ENCODE measurements around the gene ARG1.

ARG1 gene

DNA sequence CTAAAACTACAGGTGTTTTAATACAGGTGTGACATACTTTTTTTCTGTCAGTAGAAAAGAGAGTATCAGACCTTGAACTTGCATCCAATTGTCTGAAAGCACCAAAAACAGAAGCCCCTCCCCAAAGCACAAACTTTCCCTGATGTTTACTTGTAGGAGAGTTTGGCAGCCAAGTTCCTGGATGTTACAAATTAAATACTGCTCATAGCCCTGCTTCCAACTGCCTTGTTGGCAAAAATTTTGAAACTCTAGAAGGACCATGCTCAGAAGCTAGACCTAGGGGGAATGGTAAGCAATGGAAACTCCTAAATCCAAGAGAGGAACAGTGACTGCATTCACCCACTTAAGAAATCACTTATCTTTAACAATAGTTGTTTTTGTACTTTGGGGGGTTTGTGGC, 17.0 kb upstream of the ARG1 start:
- H3K36me3 ChIP-seq (replicated peaks): no peaks in the 10 kb centered on the region
- DNase-seq: no peak
- in situ Hi-C loops (cut with HindIII; ENCODE audit: low pct_ligation_motif_present, low sequenced_read_pairs): no loop called here
- no peak overlapping the region for H3K4me3 ChIP-seq (ENCODE audit: low read depth, low read length)
- no peak for TF ChIP-seq CTCF (IDR thresholded peaks at IDR 0.05; ENCODE audit: low read depth, low read length, missing control alignments)
- H3K27ac ChIP-seq: no peak overlapping the region
- H3K27me3 ChIP-seq (replicated peaks): no peaks in the 10 kb centered on the region

DNA sequence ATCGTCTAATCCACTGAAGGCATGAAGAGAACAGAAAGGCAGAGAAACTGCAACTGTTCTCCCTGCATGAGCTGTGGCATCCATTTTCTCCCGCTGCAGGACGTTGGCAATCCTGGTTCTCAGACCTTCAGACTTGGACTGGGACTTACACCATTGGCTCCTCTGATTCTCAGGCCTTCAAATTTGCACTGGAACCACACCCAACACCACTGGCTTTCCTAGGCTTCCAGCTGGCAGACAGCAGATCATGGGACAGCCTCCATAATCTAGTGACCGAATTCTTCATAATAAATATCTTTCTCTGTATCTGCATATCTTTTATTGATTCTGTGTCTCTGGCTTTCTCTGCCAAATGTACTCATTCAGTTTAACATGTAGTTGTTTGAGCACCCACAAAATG, 14.1 kb upstream of the ARG1 start:
- no peak for DNase-seq
- H3K27ac ChIP-seq: no peak overlapping the region
- no peak for TF ChIP-seq CTCF (IDR thresholded peaks at IDR 0.05; ENCODE audit: low read depth, low read length, missing control alignments)
- no peaks in the 10 kb centered on the region for H3K27me3 ChIP-seq (replicated peaks)
- no peak overlapping the region for H3K4me3 ChIP-seq (ENCODE audit: low read depth, low read length)
- in situ Hi-C loops (cut with HindIII; ENCODE audit: low pct_ligation_motif_present, low sequenced_read_pairs): no loop called here
- H3K36me3 ChIP-seq (replicated peaks): no peaks in the 10 kb centered on the region

DNA sequence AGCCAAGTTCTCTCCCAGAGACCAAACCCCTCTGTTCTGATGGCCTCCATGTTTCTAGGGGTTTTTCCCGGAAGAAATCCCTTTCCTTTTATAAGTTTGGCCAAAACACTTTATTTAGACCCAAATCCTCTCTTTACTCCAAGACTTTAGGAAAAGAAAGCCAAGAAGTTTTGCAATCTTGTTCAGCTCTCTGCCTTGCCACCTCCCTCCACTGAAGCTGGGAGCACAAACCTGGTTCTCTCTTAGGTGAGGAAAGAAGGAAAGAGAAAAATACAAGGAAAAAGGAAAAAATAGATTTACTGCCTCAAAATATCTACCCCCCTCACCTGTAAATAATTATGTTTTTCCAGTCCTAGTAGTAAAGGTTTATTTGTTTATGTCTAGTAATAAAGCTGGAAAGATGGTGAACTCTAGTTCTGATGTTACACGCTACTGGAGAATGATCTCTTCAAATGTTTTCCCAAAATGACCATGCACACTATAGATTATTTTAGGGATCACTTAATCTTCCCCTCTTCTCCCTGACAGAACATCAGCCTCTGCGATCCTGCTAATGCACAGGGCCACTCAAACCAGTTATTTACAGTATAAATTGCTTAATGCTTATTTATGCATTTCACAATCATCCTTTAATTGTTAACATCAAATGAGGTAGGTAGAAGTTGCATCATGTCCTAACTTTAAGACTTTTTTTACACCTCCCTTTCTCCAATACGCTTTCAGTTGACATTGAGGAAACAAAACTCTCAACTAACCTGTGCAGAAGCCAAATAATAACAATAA, 10.9 kb upstream of the ARG1 start:
- DNase-seq: no peak
- in situ Hi-C loops (cut with HindIII; ENCODE audit: low pct_ligation_motif_present, low sequenced_read_pairs): no loop called here

DNA sequence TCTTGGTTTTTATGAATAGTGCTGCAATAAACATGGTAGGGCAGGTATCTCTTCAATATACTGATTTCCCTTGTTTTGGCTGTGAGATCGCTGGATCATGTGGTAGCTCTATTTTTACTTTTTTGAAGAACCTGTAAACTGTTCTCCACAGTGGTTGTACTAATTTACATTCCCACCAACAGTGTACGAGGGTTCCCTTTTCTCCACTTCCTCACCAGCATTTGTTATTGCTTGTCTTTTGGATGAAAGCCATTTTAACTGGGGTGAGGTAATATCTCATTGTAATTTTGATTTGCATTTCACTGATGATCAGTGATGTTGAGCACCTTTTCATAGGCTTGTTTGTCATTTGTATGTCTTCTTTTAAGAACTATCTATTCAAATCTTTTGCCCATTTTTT, 8.0 kb upstream of the ARG1 start:
- no peak overlapping the region for H3K4me3 ChIP-seq (ENCODE audit: low read depth, low read length)
- DNase-seq: no peak
- H3K27me3 ChIP-seq (replicated peaks): no peaks in the 10 kb centered on the region
- in situ Hi-C loops (cut with HindIII; ENCODE audit: low pct_ligation_motif_present, low sequenced_read_pairs): no loop called here
- no peak for TF ChIP-seq CTCF (IDR thresholded peaks at IDR 0.05; ENCODE audit: low read depth, low read length, missing control alignments)
- H3K27ac ChIP-seq: no peak overlapping the region
- no peaks in the 10 kb centered on the region for H3K36me3 ChIP-seq (replicated peaks)

More for the DNA sequence above, 10.9 kb upstream of the ARG1 start:
- no peak overlapping the region for H3K27ac ChIP-seq
- no peaks in the 10 kb centered on the region for H3K36me3 ChIP-seq (replicated peaks)
- TF ChIP-seq CTCF (IDR thresholded peaks at IDR 0.05; ENCODE audit: low read depth, low read length, missing control alignments): no peak
- no peaks in the 10 kb centered on the region for H3K27me3 ChIP-seq (replicated peaks)
- no peak overlapping the region for H3K4me3 ChIP-seq (ENCODE audit: low read depth, low read length)

DNA sequence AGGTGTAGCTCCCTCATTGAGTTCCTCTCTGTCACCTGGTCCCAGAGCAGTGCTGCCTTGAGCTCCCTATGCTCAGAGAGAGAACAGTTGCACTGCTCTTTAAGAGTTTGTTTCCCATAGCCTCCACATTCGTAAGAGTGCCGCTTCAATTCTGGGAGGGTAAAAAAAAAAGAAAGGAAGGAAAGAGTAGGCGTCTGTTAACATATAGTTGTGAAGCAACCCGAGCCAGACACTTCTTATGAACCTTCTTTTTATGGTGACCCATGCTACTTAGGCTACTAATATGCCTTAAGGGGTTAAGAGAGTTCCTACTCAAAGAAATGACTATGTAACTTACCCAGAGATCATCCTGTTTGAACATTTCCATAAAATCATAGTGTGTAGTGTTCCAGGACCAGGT, 4.3 kb upstream of the ARG1 start:
- Histone ChIP-seq H3K27me3 (replicated peaks) (no peaks in the 10 kb centered on the region), H3K36me3 (replicated peaks) (no peaks in the 10 kb centered on the region), H3K27ac (no peak overlapping the region), H3K4me3 (ENCODE audit: low read depth, low read length) (no peak overlapping the region)
- TF ChIP-seq CTCF (IDR thresholded peaks at IDR 0.05; ENCODE audit: low read depth, low read length, missing control alignments): no peak
- DNase-seq: no peak
- in situ Hi-C loops (cut with HindIII; ENCODE audit: low pct_ligation_motif_present, low sequenced_read_pairs): no loop called here

GRCh38 chr6:131574133-131574532, 1.1 kb downstream of the ARG1 start:
- no peak for DNase-seq
- in situ Hi-C loops (cut with HindIII; ENCODE audit: low pct_ligation_motif_present, low sequenced_read_pairs): no loop called here
- H3K4me3 ChIP-seq (ENCODE audit: low read depth, low read length): no peak overlapping the region
- TF ChIP-seq CTCF (IDR thresholded peaks at IDR 0.05; ENCODE audit: low read depth, low read length, missing control alignments): no peak
- no peak overlapping the region for H3K27ac ChIP-seq
- no peaks in the 10 kb centered on the region for H3K27me3 ChIP-seq (replicated peaks)
- no peaks in the 10 kb centered on the region for H3K36me3 ChIP-seq (replicated peaks)

All from brain microvascular endothelial cell (primary cell).